Measurements from ENCODE around the gene CDK19. TPM values are rescaled to one million over a fixed set of nuclear protein-coding genes. Genes with fewer than 3 reads are reported as not detected.

The CDK19 gene
- total and polyA plus RNA-seq, 2 of the 4 experiments (the other 2 are of a cell fraction), result 6.0 to 6.8 TPM

- no peak overlapping the region for H4K8ac ChIP-seq (ENCODE audit: low read depth in 2 of 2, low read length in 2 of 2)
- TF ChIP-seq CTCF (conservative IDR thresholded peaks at IDR 0.05; ENCODE audit: low read depth, low read length), result no peak
- TF ChIP-seq RAD21 (IDR thresholded peaks at IDR 0.05; ENCODE audit: low read length), result no peak
- no peak for TF ChIP-seq SMC3 (IDR thresholded peaks at IDR 0.05; ENCODE audit: low read depth, low read length)
- no peak for TF ChIP-seq ELK1 (IDR thresholded peaks at IDR 0.05; ENCODE audit: borderline replicate concordance, low read depth, low read length)
- TF ChIP-seq BHLHE40 (IDR thresholded peaks at IDR 0.05; ENCODE audit: low read depth, low read length), result no peak
- TF ChIP-seq NFE2L2 (IDR thresholded peaks at IDR 0.05; ENCODE audit: low read depth, low read length), result no peak
- no peak overlapping the region for H3K4me2 ChIP-seq (ENCODE audit: low read depth, low read length)
- no peak overlapping the region for H3K4me3 ChIP-seq (ENCODE audit: insufficient read depth, low read depth, low read length)
- DNase-seq (no peak), ATAC-seq (ENCODE audit: low read depth) (no peak)
- H2AFZ ChIP-seq (replicated peaks; ENCODE audit: low read length, poor library complexity), result no peak overlapping the region
- H2AK9ac ChIP-seq (replicated peaks; ENCODE audit: low read depth, low read length, poor library complexity), result no peak overlapping the region
- no peak overlapping the region for H4K91ac ChIP-seq (ENCODE audit: insufficient read depth, low read depth, low read length)
- no peaks in the 10 kb centered on the region for H3K4me1 ChIP-seq (ENCODE audit: control insufficient read depth, insufficient read depth, low read length)
- H3K9me3 ChIP-seq (ENCODE audit: control insufficient read depth, insufficient read depth, low read length), result no peaks in the 10 kb centered on the region
- H2BK5ac ChIP-seq (ENCODE audit: low read depth, low read length, poor library complexity, severe bottlenecking), result no peak overlapping the region
- H3K23ac ChIP-seq (ENCODE audit: low read depth, low read length), result no peak overlapping the region
- no peak overlapping the region for H2BK15ac ChIP-seq (ENCODE audit: low read depth, low read length)
- POLR2A ChIA-PET (ENCODE audit: unreplicated experiment), result no interaction called here
- intact Hi-C loops (cut with micrococcal nuclease) (no loop called here), dilution Hi-C loops (cut with HindIII; ENCODE audit: low sequenced_read_pairs, unreplicated experiment) (no loop called here), in situ Hi-C loops (cut with MboI; ENCODE audit: low sequenced_read_pairs) (no loop called here)
- no peak overlapping the region for H4K5ac ChIP-seq (ENCODE audit: low read depth, low read length)
- H3K27ac ChIP-seq (ENCODE audit: insufficient read depth, low read length), result no peak overlapping the region
- H3K18ac ChIP-seq (ENCODE audit: low read depth, low read length), result no peak overlapping the region
- H2AK5ac ChIP-seq (ENCODE audit: low read depth, low read length), result no peak overlapping the region
- H3K27me3 ChIP-seq (ENCODE audit: control insufficient read depth, insufficient read depth, low read length), result no peaks in the 10 kb centered on the region
- H3K79me1 ChIP-seq (ENCODE audit: low read depth in 1 of 2, low read length in 2 of 2), result no peaks in the 10 kb centered on the region
- CTCF ChIA-PET, result no interaction called here
- H4K20me1 ChIP-seq (ENCODE audit: insufficient read depth, low read length), result no peaks in the 10 kb centered on the region
- H3K36me3 ChIP-seq (ENCODE audit: control insufficient read depth, insufficient read depth, low read length), result peaks cover 4% of the 10 kb centered on the region; the same call in 1 of the 2 replicates
- no TSS peak for BruUV-seq (replicated peaks)
- 100% methylated on average over 1 of the region's 6 CpGs; no CpG with 5 or more reads in 1 of the 2 experiments for WGBS, 2 experiments (ENCODE audit: extremely low coverage in 2 of 2, insufficient read length in 1 of 2)
- no peak overlapping the region for H2BK120ac ChIP-seq (ENCODE audit: low read depth, low read length)
- no peak overlapping the region for H2BK20ac ChIP-seq (ENCODE audit: low read depth, low read length)
- no peaks in the 10 kb centered on the region for H3K9me1 ChIP-seq (ENCODE audit: insufficient read depth, low read length)
- H3K4ac ChIP-seq (ENCODE audit: low read depth, low read length), result no peak overlapping the region
- no peak overlapping the region for H3K14ac ChIP-seq (replicated peaks; ENCODE audit: low read depth, low read length)
- no peak overlapping the region for H3K56ac ChIP-seq (ENCODE audit: extremely low read depth, insufficient read depth, low read length)
- H3K9ac ChIP-seq (ENCODE audit: low read depth, low read length), result no peak overlapping the region
Measured at GRCh38 chr6:110613356-110613755, 201.9 kb downstream of the CDK19 start.

All from IMR-90 (cell line).